Lung (tissue), 12 donors: ENCODE measurements around the gene DNAH7. TPM values are rescaled to one million over a fixed set of nuclear protein-coding genes. Genes with fewer than 3 reads are reported as not detected.

Experiments
- ATAC-seq: fragments of 200-7000 bp; cut with Tn5 transposase; one replicate; pipeline ENCODE4 v1.9.1; 2020; ENCODE audit warnings: moderate number of reproducible peaks; ENCODE audit not compliant: insufficient read depth, low FRiP score
- DNase-seq, 3 donors: peaks; one replicate each; pipeline ENCODE4 v3.0.0-alpha.2; 2013 to 2017
- H3K27ac ChIP-seq, 2 donors: one replicate each; pipeline ENCODE4 v1.5.1; 2013; ENCODE audit warnings: mild to moderate bottlenecking in 2 of 2, moderate library complexity in 2 of 2, control low read depth in 1 of 2, inconsistent platforms in 1 of 2, low read depth in 1 of 2, low read length in 1 of 2
- H3K27me3 ChIP-seq, 3 donors: one replicate each; pipeline ENCODE4 v1.5.1; 2013; ENCODE audit warnings: low read length in 2 of 3; ENCODE audit not compliant: control insufficient read depth in 3 of 3, insufficient read depth in 3 of 3
- H3K36me3 ChIP-seq, 4 donors: one replicate each; pipeline ENCODE4 v1.5.1; 2013; ENCODE audit warnings: low read length in 4 of 4, mild to moderate bottlenecking in 1 of 4, moderate library complexity in 1 of 4; ENCODE audit not compliant: control insufficient read depth in 4 of 4, insufficient read depth in 4 of 4
- H3K4me1 ChIP-seq, 5 donors: one replicate each; pipeline ENCODE4 v1.5.1; 2013; ENCODE audit warnings: low read length in 5 of 5, mild to moderate bottlenecking in 2 of 5, moderate library complexity in 1 of 5; ENCODE audit not compliant: control insufficient read depth in 5 of 5, insufficient read depth in 5 of 5
- H3K4me3 ChIP-seq: one replicate; pipeline ENCODE4 v1.5.1; 2013; ENCODE audit warnings: mild to moderate bottlenecking, control low read depth, moderate library complexity
- H3K9ac ChIP-seq, 2 donors: one replicate each; pipeline ENCODE4 v1.5.1; 2013; ENCODE audit warnings: low read length in 2 of 2, control low read depth in 1 of 2; ENCODE audit not compliant: insufficient read depth in 1 of 2
- H3K9me3 ChIP-seq, 4 donors: one replicate each; pipeline ENCODE4 v1.5.1; 2013; ENCODE audit warnings: low read length in 3 of 4, mild to moderate bottlenecking in 1 of 4, moderate library complexity in 1 of 4; ENCODE audit not compliant: control insufficient read depth in 4 of 4, insufficient read depth in 3 of 4
- CTCF ChIP-seq: IDR thresholded peaks from 2 replicates; pipeline ENCODE4 v1.5.1; 2012; ENCODE audit warnings: mild to moderate bottlenecking; ENCODE audit errors: control extremely low read depth, extremely low read depth
- WGBS, 2 donors: extraction: QIAGEN DNeasy Blood & Tissue Kit; methylation state at CpG; one replicate each; pipeline ENCODE4 v1.1.7; 2013; 5-methylcytosine and 5-hydroxymethylcytosine counted together
- polyA plus RNA-seq, 2 donors: library from polyadenylated mRNA; stranded (reverse); fragments of 200-250 nt; gene quantifications; one replicate each; pipeline ENCODE4 v1.2.1, GENCODE V29; 2013
- total RNA-seq, 2 donors: library from RNA; depleted of rRNA in 1 of 2; stranded (reverse); fragments of >200 nt in 1 of 2; gene quantifications; one replicate each; pipeline ENCODE4 v1.2.1, GENCODE V29; 2014 to 2021
- donor health status: control.
- donor health status: control.
- donor health status: Bipolar disorder and iron deficiency.
- donor health status: healthy.
- donor health status: DM: yes; HTN: yes; CAD: no.

DNAH7 gene
- total and polyA plus RNA-seq, 4 donors: 1.9 to 32.9 (median 11.3) TPM

- H3K27ac ChIP-seq: no peak overlapping the region
- no peak for DNase-seq
- H3K9me3 ChIP-seq: no peaks in the 10 kb centered on the region
- TF ChIP-seq CTCF: no peak
- H3K4me1 ChIP-seq: no peaks in the 10 kb centered on the region
- no peaks in the 10 kb centered on the region for H3K27me3 ChIP-seq
- no peak overlapping the region for H3K9ac ChIP-seq
- WGBS, 2 donors: 25 to 46% methylated on average over 4 of the region's 4 CpGs
- no peaks in the 10 kb centered on the region for H3K36me3 ChIP-seq
- no peak for ATAC-seq
- H3K4me3 ChIP-seq: no peak overlapping the region
Observed at GRCh38 chr2:195863564-195863963, 205.1 kb downstream of the DNAH7 start.

- H3K27me3 ChIP-seq: no peaks in the 10 kb centered on the region
- H3K36me3 ChIP-seq: no peaks in the 10 kb centered on the region
- no peaks in the 10 kb centered on the region for H3K4me1 ChIP-seq
- no peak for TF ChIP-seq CTCF
- no peak overlapping the region for H3K4me3 ChIP-seq
- 85 to 92% methylated on average over 3 of the region's 3 CpGs for WGBS, 2 donors
- DNase-seq (no peak), ATAC-seq (no peak)
- H3K9me3 ChIP-seq: no peaks in the 10 kb centered on the region
- H3K9ac ChIP-seq: no peak overlapping the region
- no peak overlapping the region for H3K27ac ChIP-seq
Observed at GRCh38 chr2:195863121-195863520, 205.5 kb downstream of the DNAH7 start.

GRCh38 chr2:195861821-195862220 lies 206.8 kb downstream of the DNAH7 start:
- TF ChIP-seq CTCF: no peak
- Histone ChIP-seq H3K4me1 (peaks cover 0 to 5% (median 0%) of the 10 kb centered on the region in 5 donors), H3K36me3 (no peaks in the 10 kb centered on the region), H3K27ac (no peak overlapping the region), H3K4me3 (no peak overlapping the region), H3K27me3 (no peaks in the 10 kb centered on the region), H3K9ac (no peak overlapping the region), H3K9me3 (no peaks in the 10 kb centered on the region)
- DNase-seq: no peak
- ATAC-seq: no peak
- 88 to 92% methylated on average over 5 of the region's 5 CpGs for WGBS, 2 donors

GRCh38 chr2:195859513-195859912 lies 209.1 kb downstream of the DNAH7 start:
- TF ChIP-seq CTCF: no peak
- no peak for ATAC-seq
- Histone ChIP-seq H3K4me1 (peaks cover 0 to 5% (median 0%) of the 10 kb centered on the region in 5 donors), H3K36me3 (no peaks in the 10 kb centered on the region), H3K27ac (no peak overlapping the region), H3K27me3 (no peaks in the 10 kb centered on the region), H3K4me3 (no peak overlapping the region), H3K9me3 (no peaks in the 10 kb centered on the region), H3K9ac (no peak overlapping the region)
- DNase-seq: no peak
- WGBS, 2 donors: 95 to 96% methylated on average over 2 of the region's 2 CpGs
